HG03354 (cell line): Measurements from ENCODE around the gene MTX3.

Source experiments
- ATAC-seq: cut with Tn5 transposase; IDR thresholded peaks from one replicate; pipeline ENCODE4 v1.9.1; 2021; ENCODE audit warnings: mild to moderate bottlenecking; ENCODE audit not compliant: unreplicated experiment, poor library complexity, severe bottlenecking

MTX3 gene

GRCh38 chr5:79990598-79991507 lies at the start of gene MTX3:
Gene MTX3 (minus strand): TSS chr5:79991262. CDS start chr5:79991238, 24 bp downstream.
- ATAC-seq, result peak; percentile 89

GRCh38 chr5:80039650-80040049 lies 48.6 kb upstream of the MTX3 start:
- no peak for ATAC-seq

GRCh38 chr5:80037366-80037765 lies 46.3 kb upstream of the MTX3 start:
- ATAC-seq, result no peak

- no peak for ATAC-seq
These were observed 45.6 kb upstream of the MTX3 start for GRCh38 chr5:80036615-80037014.

GRCh38 chr5:80035839-80036238 lies 44.8 kb upstream of the MTX3 start:
- no peak for ATAC-seq

GRCh38 chr5:80034962-80035821 lies 44.1 kb upstream of the MTX3 start, which contains the start of gene THBS4:
Gene THBS4 (plus strand): TSS chr5:80035348. CDS start chr5:80035538, 190 bp downstream.
- ATAC-seq, result no peak

- no peak for ATAC-seq
These were observed 43.5 kb upstream of the MTX3 start for GRCh38 chr5:80034559-80034958.

- ATAC-seq, result no peak
These were observed 42.5 kb upstream of the MTX3 start for GRCh38 chr5:80033513-80033912.

- ATAC-seq, result no peak
These were observed 40.0 kb upstream of the MTX3 start for GRCh38 chr5:80031109-80031508.

GRCh38 chr5:80026841-80027240 lies 35.8 kb upstream of the MTX3 start:
- no peak for ATAC-seq

- no peak for ATAC-seq
These were observed 34.0 kb upstream of the MTX3 start for GRCh38 chr5:80025069-80025468.

- no peak for ATAC-seq
These were observed 19.8 kb upstream of the MTX3 start for GRCh38 chr5:80010754-80011392.

GRCh38 chr5:80008995-80009765 lies 18.1 kb upstream of the MTX3 start:
- ATAC-seq, result no peak

GRCh38 chr5:80002677-80003076 lies 11.6 kb upstream of the MTX3 start:
- ATAC-seq, result no peak

GRCh38 chr5:79999722-80000121 lies 8.7 kb upstream of the MTX3 start:
- no peak for ATAC-seq

- ATAC-seq, result no peak
These were observed 2.0 kb upstream of the MTX3 start for GRCh38 chr5:79992891-79993657.

GRCh38 chr5:79990205-79990597 lies 861 bp downstream of the MTX3 start:
- peak; percentile 48 for ATAC-seq

GRCh38 chr5:79986260-79986659 lies 4.8 kb downstream of the MTX3 start:
- no peak for ATAC-seq

GRCh38 chr5:79985288-79985687 lies 5.8 kb downstream of the MTX3 start:
- ATAC-seq, result no peak
